Liver (tissue), 9 donors: Measurements from ENCODE around the gene DYRK4. TPM values are rescaled to one million over a fixed set of nuclear protein-coding genes. Genes with fewer than 3 reads are reported as not detected.
A peak's percentile ranks its signal among the peaks of the same experiment; 100 is the strongest.
"Not testable (repeated sequence)": the region's sequence is repeated elsewhere in the genome, so short reads cannot be mapped to it uniquely, and the experiment has no call there.

ENCODE experiments used
- DNase-seq: peaks from one replicate; pipeline ENCODE4 v3.0.0-alpha.2; 2017; ENCODE audit warnings: low spot score
- H3K27ac ChIP-seq, 2 donors: one replicate each; pipeline ENCODE4 v1.7.0; 2013; ENCODE audit warnings: inconsistent platforms in 2 of 2, low read length in 2 of 2, control low read depth in 1 of 2, low read depth in 1 of 2, mild to moderate bottlenecking in 1 of 2
- H3K27me3 ChIP-seq, 4 donors: one replicate each; pipeline versions ENCODE4 v1.6.1 to v1.7.0; 2013; ENCODE audit warnings: low read length in 3 of 4, inconsistent platforms in 1 of 4, mild to moderate bottlenecking in 1 of 4, moderate library complexity in 1 of 4; ENCODE audit not compliant: control insufficient read depth in 4 of 4, insufficient read depth in 4 of 4
- H3K36me3 ChIP-seq, 4 donors: one replicate each; pipeline versions ENCODE4 v1.6.1 to v1.7.0; 2013; ENCODE audit warnings: low read length in 3 of 4, mild to moderate bottlenecking in 3 of 4, low read depth in 1 of 4, moderate library complexity in 1 of 4; ENCODE audit not compliant: control insufficient read depth in 4 of 4, insufficient read depth in 3 of 4
- H3K4me1 ChIP-seq, 4 donors: one replicate each; pipeline versions ENCODE4 v1.6.1 to v1.7.0; 2013; ENCODE audit warnings: low read length in 3 of 4, mild to moderate bottlenecking in 3 of 4, moderate library complexity in 1 of 4; ENCODE audit not compliant: control insufficient read depth in 4 of 4, insufficient read depth in 4 of 4
- H3K4me3 ChIP-seq, 3 donors: one replicate each; pipeline versions ENCODE4 v1.6.1 to v1.7.0; 2013; ENCODE audit warnings: low read length in 3 of 3, control low read depth in 1 of 3, low read depth in 1 of 3, mild to moderate bottlenecking in 1 of 3
- H3K9ac ChIP-seq, 2 donors: one replicate each; pipeline ENCODE4 v1.7.0; 2013; ENCODE audit warnings: low read length in 2 of 2, mild to moderate bottlenecking in 2 of 2, moderate library complexity in 2 of 2, control low read depth in 1 of 2, low read depth in 1 of 2
- H3K9me3 ChIP-seq, 4 donors: one replicate each; pipeline versions ENCODE4 v1.6.1 to v1.7.0; 2013; ENCODE audit warnings: low read length in 3 of 4; ENCODE audit not compliant: control insufficient read depth in 4 of 4
- EGR1 ChIP-seq, 2 donors: IDR thresholded peaks; 2 replicates each; pipeline ENCODE4 v1.6.1; 2016 to 2018; ENCODE audit warnings: antibody characterized with exemption in 2 of 2, low read depth in 2 of 2
- HNF4A ChIP-seq, 2 donors: conservative IDR thresholded peaks; 2 replicates each; pipeline ENCODE4 v1.6.1; 2016; ENCODE audit warnings: antibody characterized with exemption in 2 of 2, mild to moderate bottlenecking in 2 of 2
- JUND ChIP-seq, 2 donors: IDR thresholded peaks; 2 replicates each; pipeline ENCODE4 v1.6.1; 2016; ENCODE audit warnings: antibody characterized with exemption in 2 of 2
- NR2F2 ChIP-seq: IDR thresholded peaks from 2 replicates; pipeline ENCODE4 v1.6.1; 2016; ENCODE audit warnings: antibody characterized with exemption
- RAD21 ChIP-seq, 2 donors: IDR thresholded peaks; 2 replicates each; pipeline ENCODE4 v1.6.1; 2016; ENCODE audit warnings: antibody characterized with exemption in 2 of 2, mild to moderate bottlenecking in 2 of 2
- RXRA ChIP-seq, 2 donors: IDR thresholded peaks; 2 replicates each; pipeline ENCODE4 v1.6.1; 2017 to 2018; ENCODE audit warnings: antibody characterized with exemption in 2 of 2, mild to moderate bottlenecking in 1 of 2
- SP1 ChIP-seq: IDR thresholded peaks from 2 replicates; pipeline ENCODE4 v1.6.1; 2018; ENCODE audit warnings: antibody characterized with exemption, mild to moderate bottlenecking
- TAF1 ChIP-seq: conservative IDR thresholded peaks from 2 replicates; pipeline ENCODE4 v1.6.1; 2016; ENCODE audit warnings: antibody characterized with exemption, mild to moderate bottlenecking
- YY1 ChIP-seq: IDR thresholded peaks from 2 replicates; pipeline ENCODE4 v1.6.1; 2016; ENCODE audit warnings: antibody characterized with exemption, mild to moderate bottlenecking
- WGBS: extraction: QIAGEN DNeasy Blood & Tissue Kit; methylation state at CpG from one replicate; pipeline ENCODE4 v1.1.7; 2013; 5-methylcytosine and 5-hydroxymethylcytosine counted together
- polyA plus RNA-seq, 2 donors: library from polyadenylated mRNA; stranded (reverse) in 1 of 2; unstranded in 1 of 2; fragments of 200-250 nt in 1 of 2; fragments of >200 nt in 1 of 2; fragmentation: Nextera tagmentation in 1 of 2; extraction: Ambion mirVana in 1 of 2; gene quantifications; one replicate each; pipeline versions ENCODE4 v1.2.1 to v1.2.3, GENCODE V29; 2013 to 2015
- total RNA-seq, 2 donors: library from RNA; depleted of rRNA; stranded (reverse); fragments of >200 nt; gene quantifications; one replicate each; pipeline ENCODE4 v1.2.3, GENCODE V29; 2014
- TF ChIP-seq, protein P1 (sequence below): fragments of 150-350 bp; IDR thresholded peaks from 2 replicates; pipeline ENCODE4 v1.5.1; 2017; ENCODE audit warnings: improper control_type of control experiment, low read depth, low read length; ENCODE audit not compliant: missing input control
- TF ChIP-seq, protein P2 (sequence below): IDR thresholded peaks from 2 replicates; pipeline ENCODE4 v1.6.1; 2016; ENCODE audit warnings: antibody characterized with exemption
- TF ChIP-seq, protein P3 (sequence below): IDR thresholded peaks from 2 replicates; pipeline ENCODE4 v1.6.1; 2016; ENCODE audit warnings: antibody characterized with exemption, mild to moderate bottlenecking
- donor health status: healthy.
- donor health status: healthy.
- donor health status: healthy.
- donor health status: healthy.
- donor health status: healthy.

Gene DYRK4
- total and polyA plus RNA-seq, 4 donors: 12.0 to 20.3 (median 14.4) TPM

DNA sequence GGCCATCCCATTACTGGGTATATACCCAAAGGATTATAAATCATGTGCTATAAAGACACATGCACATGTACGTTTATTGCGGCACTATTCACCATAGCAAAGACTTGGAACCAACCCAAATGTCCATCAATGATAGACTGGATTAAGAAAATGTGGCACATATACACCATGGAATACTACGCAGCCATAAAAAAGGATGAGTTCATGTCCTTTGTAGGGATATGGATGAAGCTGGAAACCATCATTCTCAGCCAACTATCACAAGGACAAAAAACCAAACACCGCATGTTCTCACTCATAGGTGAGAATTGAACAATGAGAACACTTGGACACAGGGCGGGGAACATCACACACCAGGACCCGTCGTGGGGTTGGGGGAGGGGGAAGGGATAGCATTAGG is 38.6 kb upstream of the DYRK4 start:
- not testable (repeated sequence) for DNase-seq, H3K27me3 ChIP-seq, H3K4me3 ChIP-seq, H3K27ac ChIP-seq, H3K9me3 ChIP-seq, H3K4me1 ChIP-seq, H3K9ac ChIP-seq
- peaks cover 3 to 22% (median 10%) of the 10 kb centered on the region in 4 donors for H3K36me3 ChIP-seq
- WGBS: 96% methylated on average over 7 of the region's 7 CpGs

DNA sequence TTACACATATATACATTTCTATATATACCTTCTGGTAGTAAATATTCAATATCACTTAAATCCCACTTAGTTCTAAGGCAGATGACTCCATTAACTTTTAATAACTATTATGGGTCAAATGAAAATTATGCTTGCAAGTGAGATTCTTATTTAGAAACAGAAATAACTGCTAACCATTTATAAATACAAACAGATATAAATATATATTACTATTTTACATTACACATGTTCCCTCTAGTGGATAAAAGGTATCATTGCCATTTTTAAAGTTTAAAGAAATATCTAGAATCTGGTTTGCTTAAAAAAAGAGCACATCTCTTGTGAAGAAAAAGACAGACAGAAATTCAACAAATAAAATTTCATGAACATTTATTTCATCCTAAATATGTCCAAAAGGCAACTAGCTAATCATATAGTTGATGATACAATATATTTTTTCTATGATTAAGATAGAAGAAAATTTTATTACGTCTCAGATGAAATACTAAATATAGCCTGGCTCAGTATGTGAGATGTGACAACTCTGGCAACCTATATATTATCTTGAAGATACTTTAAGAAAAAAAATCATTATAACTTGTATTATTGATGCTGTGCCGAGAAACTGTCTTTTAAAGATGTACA is 35.0 kb upstream of the DYRK4 start:
- no peaks in the 10 kb centered on the region for H3K9me3 ChIP-seq
- 96% methylated on average over 2 of the region's 2 CpGs for WGBS

GRCh38 chr12:4530160-4530559 is 31.8 kb upstream of the DYRK4 start:
- H3K9ac ChIP-seq: no peak overlapping the region
- no peak overlapping the region for H3K27ac ChIP-seq
- no peak overlapping the region for H3K4me3 ChIP-seq
- no peaks in the 10 kb centered on the region for H3K27me3 ChIP-seq
- no peaks in the 10 kb centered on the region for H3K9me3 ChIP-seq
- DNase-seq: no peak
- 77% methylated on average over 1 of the region's 1 CpG for WGBS
- no peaks in the 10 kb centered on the region for H3K4me1 ChIP-seq
- TF ChIP-seq HNF4A (conservative IDR thresholded peaks at IDR 0.05): no peak
- no peak for TF ChIP-seq NR2F2
- no peak for TF ChIP-seq TAF1
- TF ChIP-seq RAD21 (IDR thresholded peaks at IDR 0.05): no peak
- TF ChIP-seq, protein P1, sequence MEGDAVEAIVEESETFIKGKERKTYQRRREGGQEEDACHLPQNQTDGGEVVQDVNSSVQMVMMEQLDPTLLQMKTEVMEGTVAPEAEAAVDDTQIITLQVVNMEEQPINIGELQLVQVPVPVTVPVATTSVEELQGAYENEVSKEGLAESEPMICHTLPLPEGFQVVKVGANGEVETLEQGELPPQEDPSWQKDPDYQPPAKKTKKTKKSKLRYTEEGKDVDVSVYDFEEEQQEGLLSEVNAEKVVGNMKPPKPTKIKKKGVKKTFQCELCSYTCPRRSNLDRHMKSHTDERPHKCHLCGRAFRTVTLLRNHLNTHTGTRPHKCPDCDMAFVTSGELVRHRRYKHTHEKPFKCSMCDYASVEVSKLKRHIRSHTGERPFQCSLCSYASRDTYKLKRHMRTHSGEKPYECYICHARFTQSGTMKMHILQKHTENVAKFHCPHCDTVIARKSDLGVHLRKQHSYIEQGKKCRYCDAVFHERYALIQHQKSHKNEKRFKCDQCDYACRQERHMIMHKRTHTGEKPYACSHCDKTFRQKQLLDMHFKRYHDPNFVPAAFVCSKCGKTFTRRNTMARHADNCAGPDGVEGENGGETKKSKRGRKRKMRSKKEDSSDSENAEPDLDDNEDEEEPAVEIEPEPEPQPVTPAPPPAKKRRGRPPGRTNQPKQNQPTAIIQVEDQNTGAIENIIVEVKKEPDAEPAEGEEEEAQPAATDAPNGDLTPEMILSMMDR: no peak
- TF ChIP-seq YY1: no peak
- no peak for TF ChIP-seq EGR1 (IDR thresholded peaks at IDR 0.05; ENCODE audit: low read depth in 2 of 2)
- TF ChIP-seq SP1: no peak
- TF ChIP-seq, protein P2, sequence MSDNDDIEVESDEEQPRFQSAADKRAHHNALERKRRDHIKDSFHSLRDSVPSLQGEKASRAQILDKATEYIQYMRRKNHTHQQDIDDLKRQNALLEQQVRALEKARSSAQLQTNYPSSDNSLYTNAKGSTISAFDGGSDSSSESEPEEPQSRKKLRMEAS: no peak
- no peak for TF ChIP-seq RXRA (IDR thresholded peaks at IDR 0.05)
- TF ChIP-seq JUND (IDR thresholded peaks at IDR 0.05): no peak
- H3K36me3 ChIP-seq: peaks cover 2 to 36% (median 20%) of the 10 kb centered on the region in 4 donors

More for the DNA sequence above, 35.0 kb upstream of the DYRK4 start:
- H3K36me3 ChIP-seq: peaks cover 0 to 28% (median 20%) of the 10 kb centered on the region in 4 donors
- peak; percentile 57 to 67 for TF ChIP-seq RAD21 (IDR thresholded peaks at IDR 0.05)
- no peak for TF ChIP-seq HNF4A (conservative IDR thresholded peaks at IDR 0.05)
- TF ChIP-seq, protein P3, sequence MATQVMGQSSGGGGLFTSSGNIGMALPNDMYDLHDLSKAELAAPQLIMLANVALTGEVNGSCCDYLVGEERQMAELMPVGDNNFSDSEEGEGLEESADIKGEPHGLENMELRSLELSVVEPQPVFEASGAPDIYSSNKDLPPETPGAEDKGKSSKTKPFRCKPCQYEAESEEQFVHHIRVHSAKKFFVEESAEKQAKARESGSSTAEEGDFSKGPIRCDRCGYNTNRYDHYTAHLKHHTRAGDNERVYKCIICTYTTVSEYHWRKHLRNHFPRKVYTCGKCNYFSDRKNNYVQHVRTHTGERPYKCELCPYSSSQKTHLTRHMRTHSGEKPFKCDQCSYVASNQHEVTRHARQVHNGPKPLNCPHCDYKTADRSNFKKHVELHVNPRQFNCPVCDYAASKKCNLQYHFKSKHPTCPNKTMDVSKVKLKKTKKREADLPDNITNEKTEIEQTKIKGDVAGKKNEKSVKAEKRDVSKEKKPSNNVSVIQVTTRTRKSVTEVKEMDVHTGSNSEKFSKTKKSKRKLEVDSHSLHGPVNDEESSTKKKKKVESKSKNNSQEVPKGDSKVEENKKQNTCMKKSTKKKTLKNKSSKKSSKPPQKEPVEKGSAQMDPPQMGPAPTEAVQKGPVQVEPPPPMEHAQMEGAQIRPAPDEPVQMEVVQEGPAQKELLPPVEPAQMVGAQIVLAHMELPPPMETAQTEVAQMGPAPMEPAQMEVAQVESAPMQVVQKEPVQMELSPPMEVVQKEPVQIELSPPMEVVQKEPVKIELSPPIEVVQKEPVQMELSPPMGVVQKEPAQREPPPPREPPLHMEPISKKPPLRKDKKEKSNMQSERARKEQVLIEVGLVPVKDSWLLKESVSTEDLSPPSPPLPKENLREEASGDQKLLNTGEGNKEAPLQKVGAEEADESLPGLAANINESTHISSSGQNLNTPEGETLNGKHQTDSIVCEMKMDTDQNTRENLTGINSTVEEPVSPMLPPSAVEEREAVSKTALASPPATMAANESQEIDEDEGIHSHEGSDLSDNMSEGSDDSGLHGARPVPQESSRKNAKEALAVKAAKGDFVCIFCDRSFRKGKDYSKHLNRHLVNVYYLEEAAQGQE: no peak
- TF ChIP-seq, protein P1: peak; percentile 26
- no peak overlapping the region for H3K4me3 ChIP-seq
- H3K27me3 ChIP-seq: no peaks in the 10 kb centered on the region
- DNase-seq: no peak
- no peaks in the 10 kb centered on the region for H3K4me1 ChIP-seq
- no peak overlapping the region for H3K9ac ChIP-seq
- H3K27ac ChIP-seq: no peak overlapping the region
